GM21529 (cell line): Measurements from ENCODE around the gene MBOAT2.
"Not testable (repeated sequence)": the region's sequence is repeated elsewhere in the genome, so short reads cannot be mapped to it uniquely, and the experiment has no call there.

Experiments used
- ATAC-seq: cut with Tn5 transposase; IDR thresholded peaks from one replicate; pipeline ENCODE4 v1.9.1; 2021; ENCODE audit not compliant: unreplicated experiment

Gene MBOAT2, protein sequence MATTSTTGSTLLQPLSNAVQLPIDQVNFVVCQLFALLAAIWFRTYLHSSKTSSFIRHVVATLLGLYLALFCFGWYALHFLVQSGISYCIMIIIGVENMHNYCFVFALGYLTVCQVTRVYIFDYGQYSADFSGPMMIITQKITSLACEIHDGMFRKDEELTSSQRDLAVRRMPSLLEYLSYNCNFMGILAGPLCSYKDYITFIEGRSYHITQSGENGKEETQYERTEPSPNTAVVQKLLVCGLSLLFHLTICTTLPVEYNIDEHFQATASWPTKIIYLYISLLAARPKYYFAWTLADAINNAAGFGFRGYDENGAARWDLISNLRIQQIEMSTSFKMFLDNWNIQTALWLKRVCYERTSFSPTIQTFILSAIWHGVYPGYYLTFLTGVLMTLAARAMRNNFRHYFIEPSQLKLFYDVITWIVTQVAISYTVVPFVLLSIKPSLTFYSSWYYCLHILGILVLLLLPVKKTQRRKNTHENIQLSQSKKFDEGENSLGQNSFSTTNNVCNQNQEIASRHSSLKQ

DNA sequence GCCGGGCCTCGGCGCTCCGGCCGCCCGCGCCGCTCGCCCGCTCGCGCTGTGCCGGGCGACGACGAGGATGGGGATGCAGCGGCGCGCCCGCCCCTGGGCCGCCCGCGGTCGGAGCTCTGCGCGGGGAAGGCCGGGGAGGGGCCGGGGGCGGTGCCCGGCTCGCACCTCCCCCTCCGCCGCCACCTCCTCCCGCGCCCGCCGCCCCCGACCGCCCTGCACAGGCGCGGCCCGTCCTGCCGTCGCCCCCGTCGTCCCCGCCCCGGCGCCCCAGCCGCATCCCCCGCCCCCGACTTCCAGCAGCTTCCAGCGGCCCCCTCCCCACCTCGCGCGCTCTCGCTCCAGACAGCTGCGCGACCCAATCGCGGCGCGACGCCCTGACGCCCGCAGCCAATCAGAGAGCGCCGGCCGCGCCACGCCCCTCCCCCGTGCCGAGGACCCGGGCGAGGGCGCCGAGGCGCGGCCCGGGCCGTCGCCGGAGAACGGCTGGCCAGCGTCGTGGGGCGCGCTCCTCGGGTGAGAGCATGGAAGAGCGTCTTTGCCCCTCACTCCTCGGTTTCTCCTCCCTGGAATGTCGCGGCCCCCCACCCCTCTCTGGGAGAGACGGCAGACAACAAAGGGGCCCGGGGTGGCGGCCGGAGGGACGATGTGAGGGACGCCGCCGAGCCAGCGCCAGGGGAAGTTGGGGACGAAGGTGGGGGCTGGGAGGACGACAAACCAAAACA is at the start of gene MBOAT2:
MBOAT2 (minus strand) TSS at position 69 of the 722 bp plus-strand sequence. CDS start 70 bp downstream, outside the sequence.
- ATAC-seq, result peak; percentile 94

DNA sequence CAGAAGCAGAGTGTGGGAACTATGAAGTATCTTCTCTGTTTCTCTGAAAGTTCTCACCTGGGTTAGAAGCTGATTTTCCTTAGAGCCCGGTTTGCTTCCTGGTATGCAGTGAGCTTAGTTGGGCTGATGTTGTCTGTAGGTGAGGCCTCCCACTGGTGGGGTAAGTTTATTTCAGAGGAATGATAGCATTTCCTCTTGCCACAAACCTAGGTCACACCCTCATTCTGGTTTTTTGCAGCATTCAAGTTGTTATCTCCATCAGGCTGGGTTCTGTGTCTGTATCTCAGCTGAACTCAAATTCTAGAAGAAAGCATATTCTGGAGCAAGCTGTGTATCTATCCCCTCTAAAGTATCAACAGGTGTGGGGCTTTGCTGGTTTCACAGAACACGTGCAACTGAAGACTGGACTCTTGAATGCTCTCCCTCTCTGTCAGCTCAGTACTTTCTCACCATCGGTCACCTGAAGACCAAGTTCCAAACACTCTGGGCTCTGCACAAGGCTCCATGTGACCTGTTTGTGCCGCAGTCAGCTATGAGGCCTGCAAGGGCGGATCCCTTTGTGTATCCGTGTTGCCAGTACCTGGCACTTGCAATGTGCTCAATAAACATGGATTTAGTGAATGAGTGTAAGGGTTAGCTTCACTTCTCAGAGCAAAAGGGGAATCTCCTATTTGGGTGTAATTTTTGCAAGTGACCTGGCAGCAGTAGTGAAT is 49.5 kb upstream of the MBOAT2 start:
- no peak for ATAC-seq

DNA sequence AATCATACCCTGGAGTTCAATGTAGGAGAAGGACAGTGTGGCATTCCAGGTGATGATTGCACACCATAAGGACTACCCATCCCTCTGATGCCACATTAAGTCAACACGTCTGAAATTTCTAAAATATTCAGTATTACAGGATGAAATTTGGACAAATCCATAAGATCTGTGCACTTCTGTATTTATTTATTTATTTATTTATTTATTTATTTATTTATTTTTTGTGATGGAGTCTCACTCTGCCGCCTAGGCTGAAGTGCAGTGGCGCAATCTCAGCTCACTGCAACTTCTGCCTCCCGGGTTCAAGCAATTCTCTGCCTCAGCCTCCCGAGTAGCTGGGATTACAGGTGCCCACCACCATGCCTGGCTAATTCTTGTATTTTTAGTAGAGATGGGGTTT is 48.0 kb upstream of the MBOAT2 start:
- not testable (repeated sequence) for ATAC-seq

DNA sequence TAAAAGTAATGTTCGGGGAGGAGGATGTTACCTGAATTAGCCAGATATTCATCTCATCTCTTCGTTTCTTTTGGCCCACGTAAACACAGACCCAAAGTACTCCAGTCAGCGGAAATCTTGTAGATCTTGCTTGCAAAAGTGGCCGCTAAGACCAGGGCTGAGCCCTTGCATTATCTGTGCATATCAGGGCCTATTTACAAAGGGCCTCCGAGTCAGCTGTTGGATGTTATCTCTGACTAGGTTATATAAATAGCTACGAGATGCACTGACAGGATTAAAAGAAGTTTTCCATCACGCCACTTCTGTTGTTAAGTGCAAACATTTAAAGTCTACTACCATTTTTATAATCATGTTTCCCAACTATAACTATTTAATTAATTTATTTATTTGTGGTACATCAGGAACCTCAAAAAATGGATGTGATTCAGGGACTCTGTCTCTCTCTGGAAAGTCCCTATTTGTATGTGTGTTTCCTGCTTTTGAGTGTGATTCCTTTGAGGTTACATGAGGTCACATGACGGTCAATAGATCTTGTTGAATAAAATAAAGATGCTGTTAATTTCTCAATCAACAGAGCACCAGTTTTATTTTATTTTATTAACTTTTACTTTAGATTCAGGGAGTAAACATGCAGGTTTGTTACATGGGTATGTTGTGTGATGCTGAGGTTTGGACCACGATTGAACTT is 46.8 kb upstream of the MBOAT2 start:
- no peak for ATAC-seq

DNA sequence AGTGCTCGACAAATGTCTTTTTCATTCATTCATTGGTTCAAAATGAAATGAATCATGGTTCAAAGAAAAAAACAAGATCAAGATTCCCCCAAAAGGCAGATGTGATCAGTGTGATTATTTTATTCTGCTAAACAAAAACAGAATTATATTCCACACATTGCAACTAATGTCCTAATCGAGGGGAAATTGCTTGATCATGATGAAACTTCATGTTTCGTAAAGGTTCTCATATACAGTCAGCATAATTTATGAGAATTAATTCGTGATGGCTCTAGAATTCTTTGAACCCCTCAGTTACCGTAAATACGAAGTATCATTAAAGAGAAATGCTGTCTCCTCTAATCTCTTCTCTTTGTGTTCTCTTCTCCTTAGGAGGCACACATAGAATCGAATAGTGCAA is 42.1 kb upstream of the MBOAT2 start:
- no peak for ATAC-seq

DNA sequence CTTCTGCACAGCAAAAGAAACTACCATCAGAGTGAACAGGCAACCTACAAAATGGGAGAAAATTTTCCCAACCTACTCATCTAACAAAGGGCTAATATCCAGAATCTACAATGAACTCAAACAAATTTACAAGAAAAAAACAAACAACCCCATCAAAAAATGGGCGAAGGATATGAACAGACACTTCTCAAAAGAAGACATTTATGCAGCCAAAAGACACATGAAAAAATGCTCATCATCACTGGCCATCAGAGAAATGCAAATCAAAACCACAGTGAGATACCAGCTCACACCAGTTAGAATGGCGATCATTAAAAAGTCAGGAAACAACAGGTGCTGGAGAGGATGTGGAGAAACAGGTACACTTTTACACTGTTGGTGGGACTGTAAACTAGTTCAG is 40.0 kb upstream of the MBOAT2 start:
- ATAC-seq, result not testable (repeated sequence)

DNA sequence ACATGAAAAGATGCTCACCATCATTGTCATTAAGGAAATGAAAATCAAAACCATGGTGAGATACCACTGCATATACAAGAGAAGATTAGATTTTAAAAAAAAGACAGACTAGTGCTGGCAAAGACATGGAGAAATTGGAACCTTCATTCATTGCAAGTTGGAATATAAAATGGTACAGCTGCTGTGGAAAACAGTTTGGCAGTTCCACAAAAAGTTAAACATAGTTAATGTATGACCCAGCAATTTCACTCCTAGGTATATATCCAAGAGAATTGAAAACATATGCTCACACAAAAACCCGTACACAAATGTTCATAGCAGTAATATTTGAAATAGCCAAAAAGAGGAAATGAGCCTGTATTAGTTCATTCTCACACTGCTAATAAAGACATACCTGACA is 33.7 kb upstream of the MBOAT2 start:
- ATAC-seq, result no peak

DNA sequence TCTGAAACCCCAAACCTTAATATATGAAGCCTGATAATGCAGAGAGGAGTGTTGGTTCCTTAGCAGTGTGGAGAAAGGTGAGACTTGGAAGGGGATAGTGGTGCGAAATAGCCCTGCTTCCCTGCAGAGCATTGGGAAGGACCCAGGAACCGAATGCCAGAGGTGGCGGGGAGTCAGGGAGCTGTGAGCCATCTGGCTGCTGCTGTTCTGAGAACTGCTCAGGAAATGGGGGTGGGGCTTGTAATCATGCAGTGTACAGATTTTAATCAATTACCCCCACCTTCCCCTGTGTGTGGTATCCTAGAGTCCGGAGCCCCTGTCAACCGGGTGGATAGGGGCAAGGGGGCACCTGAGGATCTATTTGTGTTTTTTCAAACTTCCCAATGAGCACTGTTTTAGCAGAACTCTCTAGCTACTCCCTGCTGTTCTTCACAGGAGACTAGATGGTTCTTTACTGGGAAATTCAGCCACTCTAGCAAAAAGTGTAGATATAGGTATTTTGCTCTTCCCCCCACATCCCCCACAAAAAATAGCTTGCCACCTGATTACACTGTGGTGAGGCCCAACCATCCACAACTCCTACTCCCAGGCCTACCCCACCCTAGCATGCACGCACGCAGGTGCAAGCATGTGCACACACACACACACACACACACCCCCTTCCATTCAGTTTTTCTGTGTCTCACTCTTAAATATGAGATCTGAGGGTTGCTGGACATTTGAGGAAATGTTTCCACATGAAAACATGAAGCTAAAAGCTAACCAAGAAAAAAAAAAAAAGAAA is 30.1 kb upstream of the MBOAT2 start:
- no peak for ATAC-seq

DNA sequence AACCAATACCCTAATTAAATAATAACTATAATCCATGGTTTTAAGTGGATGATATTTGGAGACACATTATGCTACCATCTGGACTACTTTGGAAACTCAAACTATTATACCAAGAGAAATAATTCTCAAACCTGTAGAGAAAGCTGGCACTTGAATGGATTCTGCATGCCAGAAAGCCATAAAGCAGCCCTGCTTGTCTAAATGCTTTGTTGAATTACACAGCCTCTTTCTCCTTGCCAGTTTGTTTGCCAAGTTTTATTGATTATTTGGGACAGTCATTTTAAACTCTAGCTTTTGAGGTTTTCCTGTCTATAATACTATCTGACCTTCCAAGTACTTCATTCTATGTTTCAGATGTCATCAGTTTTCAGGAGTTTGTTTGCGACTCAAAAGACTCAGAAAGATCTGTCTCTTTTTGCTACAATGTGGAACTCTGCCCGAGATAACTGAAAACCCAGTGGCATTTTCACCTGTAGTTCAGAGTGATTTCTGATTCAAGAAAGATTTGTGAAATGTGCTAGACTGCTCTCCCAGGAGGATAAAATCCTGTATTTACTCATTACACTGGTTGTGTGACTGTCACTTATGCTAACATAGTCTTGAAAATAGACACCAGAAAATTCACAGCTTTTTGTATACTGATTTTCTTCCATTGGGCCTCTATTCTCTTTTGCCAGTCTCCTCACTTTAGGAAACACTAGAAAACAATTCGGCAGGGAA is 29.2 kb upstream of the MBOAT2 start:
- ATAC-seq, result no peak

DNA sequence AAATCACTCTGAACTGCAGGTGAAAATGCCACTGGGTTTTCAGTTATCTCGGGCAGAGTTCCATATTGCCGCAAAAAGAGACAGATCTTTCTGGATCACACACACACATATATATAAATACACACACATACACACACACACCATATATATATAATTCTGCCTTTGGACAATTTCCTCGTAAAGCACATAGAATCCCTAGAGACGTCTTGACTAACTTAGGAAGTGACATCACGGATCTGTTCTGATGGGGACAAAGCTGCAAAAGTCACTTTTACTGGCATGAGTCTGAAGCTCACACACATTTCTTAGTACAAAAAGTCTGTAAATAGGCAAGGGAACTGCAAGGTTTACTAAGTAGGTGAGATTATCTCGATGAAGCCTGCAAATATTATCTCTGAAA is 28.6 kb upstream of the MBOAT2 start:
- ATAC-seq, result no peak

DNA sequence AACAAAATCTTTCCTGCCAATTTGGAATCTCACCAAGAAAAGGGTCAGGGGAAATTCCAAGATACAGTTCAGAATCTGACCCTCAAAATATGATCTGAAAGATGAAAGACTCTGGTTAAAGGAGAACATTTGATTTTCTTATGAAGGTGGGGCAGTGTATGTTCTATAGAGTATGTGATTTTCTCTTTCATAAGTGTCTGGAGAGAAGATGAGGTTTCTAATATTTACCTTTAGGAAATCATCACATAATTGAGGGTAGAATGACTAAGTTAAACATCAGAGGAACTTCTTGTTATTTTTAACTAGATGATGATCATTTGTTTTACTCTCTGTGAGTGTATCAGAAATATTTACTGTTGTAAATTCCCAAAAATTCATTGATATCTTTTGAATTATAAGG is 27.8 kb upstream of the MBOAT2 start:
- ATAC-seq, result no peak

DNA sequence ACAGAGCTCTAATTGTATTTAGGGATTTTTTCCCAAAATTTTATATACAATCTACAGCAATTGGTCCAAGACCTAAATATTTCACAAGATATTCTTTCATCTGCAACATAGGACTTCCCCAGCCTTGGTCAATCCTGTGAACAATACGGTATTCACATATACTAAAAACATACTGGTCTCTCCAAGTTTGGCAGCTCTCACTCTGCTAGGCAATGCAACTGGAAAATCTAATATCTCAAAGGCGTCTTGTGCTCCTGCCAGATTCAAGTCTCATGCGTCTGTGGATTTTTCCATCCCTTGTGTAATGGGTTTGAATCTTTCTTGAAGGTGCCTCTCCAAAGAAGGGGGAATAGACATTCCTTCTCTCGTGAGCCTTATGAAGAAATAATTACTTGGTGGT is 27.4 kb upstream of the MBOAT2 start:
- no peak for ATAC-seq

DNA sequence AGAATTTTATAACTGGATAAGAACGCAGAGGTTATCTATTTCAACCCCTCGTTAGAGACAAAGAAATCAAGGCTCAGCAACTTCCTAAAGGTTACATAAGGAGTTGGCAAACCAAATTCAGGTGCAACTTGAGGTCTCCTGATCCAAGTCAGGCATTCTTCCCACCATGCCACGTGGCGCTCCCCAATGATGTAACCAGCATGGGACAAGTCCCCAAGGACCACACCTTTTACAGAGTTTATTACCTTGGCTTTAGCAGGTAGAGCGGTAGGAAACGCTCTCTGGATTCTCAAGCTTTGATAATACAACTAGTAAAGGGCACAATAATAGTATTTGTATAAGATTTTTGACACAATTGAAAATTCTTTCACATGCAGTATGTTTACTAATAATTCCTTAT is 26.7 kb upstream of the MBOAT2 start:
- no peak for ATAC-seq

DNA sequence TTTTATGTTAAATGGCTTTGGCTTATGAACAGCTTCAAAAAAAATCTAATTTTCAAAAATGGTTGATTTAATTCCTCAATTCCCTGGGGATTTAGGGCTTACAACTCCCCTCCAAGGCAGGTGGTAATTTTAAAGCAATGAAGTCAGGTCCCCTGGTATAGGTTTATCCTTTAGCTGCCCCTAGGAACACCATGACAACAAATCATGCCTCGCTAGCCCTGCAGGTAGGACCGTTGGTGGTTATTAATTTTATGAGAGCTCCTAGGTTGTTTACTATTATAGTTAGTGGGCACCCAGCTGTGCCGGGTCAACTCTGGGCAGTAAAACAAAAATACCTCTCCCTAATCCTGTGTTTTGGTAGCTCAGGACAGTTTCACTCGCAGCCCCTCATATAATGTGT is 26.2 kb upstream of the MBOAT2 start:
- ATAC-seq, result no peak

DNA sequence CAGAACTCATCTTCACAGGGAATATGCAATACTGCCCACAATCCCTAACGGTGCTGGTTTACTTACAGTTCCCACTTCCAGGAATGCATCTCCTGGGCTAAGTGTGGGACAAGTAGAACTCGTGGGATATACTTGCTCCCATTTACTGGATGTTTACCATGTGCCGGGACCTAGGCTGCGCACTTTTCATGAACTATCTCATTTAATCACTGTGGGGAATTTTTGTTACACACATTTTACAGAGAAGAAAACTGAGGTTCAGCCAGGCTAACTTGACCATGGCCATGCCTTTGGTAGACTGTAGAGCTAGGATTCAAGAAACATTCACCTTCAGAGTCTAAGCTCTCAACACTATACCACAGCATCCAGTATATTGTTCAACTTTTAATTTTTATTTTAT is 24.4 kb upstream of the MBOAT2 start:
- no peak for ATAC-seq

DNA sequence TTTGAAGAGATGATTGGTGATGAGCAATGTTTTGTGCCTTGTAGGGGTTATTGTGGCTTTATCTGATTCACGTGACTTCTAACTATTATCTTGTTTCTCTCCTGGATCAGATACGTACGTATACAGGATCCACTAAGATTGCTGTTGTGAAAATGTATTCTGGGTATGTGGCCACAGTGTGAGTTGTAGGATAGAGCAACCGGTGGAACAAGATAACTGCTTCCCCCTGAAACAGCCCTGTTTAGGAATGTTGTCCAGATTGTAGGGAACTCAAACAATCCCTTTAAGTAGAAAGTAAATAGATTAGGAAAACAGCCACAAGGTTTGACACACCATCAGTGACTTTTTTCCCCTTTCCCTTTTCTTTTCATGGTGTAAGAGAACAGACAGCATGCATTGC is 22.3 kb upstream of the MBOAT2 start:
- ATAC-seq, result no peak

DNA sequence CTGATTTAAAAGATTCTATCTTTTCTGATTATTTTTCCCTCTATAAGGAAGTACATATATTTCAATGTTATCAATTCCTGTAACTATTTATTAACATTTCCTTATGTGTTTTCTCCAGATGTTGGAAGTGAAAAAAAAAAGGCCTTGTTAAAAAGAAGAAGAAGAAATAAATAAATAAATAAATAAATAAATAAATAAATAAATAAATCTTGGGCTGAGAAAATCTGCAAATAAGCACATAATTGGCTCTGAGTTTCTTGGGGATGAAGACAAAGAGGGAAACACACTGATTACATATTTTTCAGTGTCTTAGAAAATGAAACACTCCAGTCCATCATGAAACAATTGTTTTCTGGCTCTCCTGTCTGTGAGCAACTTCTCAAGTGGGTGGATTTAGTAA is 21.1 kb upstream of the MBOAT2 start:
- ATAC-seq, result no peak

DNA sequence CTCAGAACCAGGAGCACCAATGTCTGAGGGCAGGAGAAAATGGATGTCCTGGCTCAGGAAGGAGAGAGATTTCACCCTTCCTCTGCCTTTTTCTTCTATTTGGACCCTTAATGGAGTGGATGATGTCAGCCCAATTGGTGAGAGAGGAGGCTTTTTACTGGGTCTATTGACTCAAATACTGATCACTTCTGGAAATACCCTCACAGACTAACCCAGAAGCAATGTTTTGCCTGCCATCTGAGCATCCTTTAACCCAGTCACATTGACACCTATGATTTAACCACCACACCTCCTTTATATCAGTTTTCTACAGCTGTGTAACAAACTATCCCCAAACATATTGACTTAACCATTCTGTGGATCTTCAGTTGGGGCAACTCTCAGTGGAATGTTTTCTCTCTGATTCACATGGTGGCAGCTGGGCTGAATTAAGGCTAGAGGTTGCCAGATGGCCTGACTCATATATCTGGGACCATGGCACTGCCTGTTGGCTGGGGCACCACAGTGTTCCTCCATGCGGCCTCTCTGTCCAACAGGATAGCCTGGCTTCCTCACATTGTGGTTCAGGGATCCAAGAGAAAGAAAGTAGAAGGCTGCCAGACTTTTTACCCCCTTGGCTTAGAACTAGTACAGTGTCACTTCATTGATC is 18.2 kb upstream of the MBOAT2 start:
- no peak for ATAC-seq

DNA sequence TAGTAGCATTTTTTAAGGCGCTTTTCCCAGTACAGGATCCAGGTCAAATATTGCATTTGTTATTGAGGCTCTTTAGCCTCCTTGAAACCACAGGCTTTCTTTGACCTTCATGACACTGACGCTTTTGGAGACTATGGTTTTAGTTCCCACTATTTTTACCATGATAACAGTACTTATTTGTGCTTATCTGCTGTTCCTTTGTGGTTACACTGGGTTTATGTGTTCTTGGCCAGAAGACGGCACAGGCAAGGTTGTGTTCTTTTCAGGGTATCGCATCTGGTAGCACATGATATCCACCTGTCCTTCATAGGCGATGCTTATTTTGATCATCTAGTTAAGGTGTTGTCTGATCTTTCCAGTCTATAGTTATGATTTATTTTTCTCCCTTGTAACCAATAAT is 16.8 kb upstream of the MBOAT2 start:
- ATAC-seq, result no peak
